HG03039 (cell line): ENCODE measurements around the gene NUDT19.
"Not testable (repeated sequence)": the region's sequence is repeated elsewhere in the genome, so short reads cannot be mapped to it uniquely, and the experiment has no call there.

Source experiments
- ATAC-seq: cut with Tn5 transposase; IDR thresholded peaks from one replicate; pipeline ENCODE4 v1.9.1; 2021; ENCODE audit warnings: mild to moderate bottlenecking, moderate library complexity; ENCODE audit not compliant: unreplicated experiment

Gene NUDT19

DNA sequence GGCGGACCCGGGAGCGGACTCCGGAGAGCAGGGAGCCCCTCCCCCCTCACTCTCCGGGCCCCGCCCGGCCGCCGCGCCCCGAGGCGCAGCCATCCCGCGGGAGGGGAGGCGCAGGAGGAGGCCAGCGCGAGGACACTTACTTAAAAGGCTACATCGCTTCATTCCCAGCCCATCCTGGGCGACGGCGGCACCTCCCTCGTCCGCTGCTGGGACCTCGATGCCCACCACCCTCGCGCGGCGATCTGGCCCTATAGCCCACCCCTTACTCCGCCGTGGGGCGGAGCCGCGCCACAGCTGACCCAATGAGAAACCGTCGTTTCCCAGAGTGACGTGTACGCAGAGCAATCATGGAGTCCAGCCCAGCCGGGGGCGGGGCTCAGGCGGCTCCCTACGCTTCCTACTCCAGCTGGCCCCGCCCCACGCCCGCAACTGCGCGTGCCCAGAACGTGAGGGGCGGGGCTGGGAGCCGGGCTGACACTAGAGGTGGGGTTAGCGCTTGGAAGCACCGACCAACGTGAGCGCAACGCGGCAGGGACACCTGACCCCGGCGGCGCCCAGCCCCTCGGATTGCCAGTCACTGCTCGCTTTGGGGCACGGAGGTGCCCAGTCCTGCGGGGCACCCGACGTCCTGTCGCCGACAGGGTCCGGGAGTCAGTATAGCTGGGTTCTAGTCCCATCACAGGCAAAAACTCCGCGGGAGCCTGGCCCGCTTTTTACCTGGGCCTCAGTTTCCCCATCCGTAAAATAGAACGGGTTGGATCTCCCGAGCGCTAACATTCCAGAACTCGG, 16.5 kb upstream of the NUDT19 start, which contains the start of gene ANKRD27:
TSS of gene ANKRD27 (minus strand) at position 250 of the 789 bp plus-strand sequence. CDS start 16,165 bp downstream, outside the sequence.
- ATAC-seq, result peak; percentile 96

DNA sequence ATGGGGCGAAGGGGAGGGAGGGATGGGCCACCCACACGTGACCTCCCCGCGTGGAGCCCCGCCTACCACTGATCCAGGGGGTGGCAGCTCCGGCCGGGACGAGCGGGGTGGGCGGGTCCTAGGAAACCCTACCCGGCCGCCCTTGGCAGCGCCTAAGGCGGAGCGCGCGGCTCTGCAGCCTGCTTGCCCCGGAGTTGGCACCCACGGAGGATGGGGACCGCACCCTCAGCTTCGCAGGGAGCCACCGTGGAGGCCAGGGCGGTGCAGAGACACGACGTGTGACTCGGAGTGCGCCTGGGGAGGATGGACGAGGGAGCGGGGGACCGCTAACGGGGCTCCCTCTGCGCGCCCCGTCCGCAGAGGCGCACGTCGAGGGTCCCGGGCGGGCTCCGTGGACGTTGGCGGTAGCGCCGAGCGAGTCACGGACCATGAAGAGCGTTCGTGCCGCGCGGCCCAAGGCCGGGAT, 15.9 kb upstream of the NUDT19 start, which contains the start of gene RGS9BP:
TSS of gene RGS9BP (plus strand) at position 129 of the 466 bp plus-strand sequence. CDS start 416 bp downstream, outside the sequence.
- ATAC-seq, result peak; percentile 22

DNA sequence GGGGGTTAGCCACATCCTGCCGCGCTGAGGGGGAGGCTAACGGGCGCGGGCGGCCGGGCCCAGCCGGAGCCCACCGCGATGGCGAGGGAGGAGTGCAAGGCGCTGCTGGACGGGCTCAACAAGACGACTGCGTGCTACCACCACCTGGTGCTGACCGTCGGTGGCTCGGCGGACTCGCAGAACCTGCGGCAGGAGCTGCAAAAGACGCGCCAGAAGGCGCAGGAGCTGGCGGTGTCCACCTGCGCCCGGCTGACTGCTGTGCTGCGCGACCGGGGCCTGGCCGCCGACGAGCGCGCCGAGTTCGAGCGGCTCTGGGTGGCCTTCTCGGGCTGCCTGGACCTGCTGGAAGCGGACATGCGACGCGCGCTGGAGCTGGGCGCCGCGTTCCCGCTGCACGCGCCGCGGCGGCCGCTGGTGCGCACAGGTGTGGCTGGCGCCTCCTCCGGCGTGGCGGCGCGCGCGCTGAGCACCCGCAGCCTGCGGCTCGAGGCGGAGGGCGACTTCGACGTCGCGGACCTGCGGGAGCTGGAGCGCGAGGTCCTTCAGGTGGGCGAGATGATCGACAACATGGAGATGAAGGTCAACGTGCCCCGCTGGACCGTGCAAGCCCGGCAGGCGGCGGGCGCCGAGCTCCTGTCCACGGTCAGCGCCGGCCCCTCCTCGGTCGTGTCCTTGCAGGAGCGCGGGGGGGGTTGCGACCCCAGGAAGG, 15.3 kb upstream of the NUDT19 start:
- no peak for ATAC-seq

DNA sequence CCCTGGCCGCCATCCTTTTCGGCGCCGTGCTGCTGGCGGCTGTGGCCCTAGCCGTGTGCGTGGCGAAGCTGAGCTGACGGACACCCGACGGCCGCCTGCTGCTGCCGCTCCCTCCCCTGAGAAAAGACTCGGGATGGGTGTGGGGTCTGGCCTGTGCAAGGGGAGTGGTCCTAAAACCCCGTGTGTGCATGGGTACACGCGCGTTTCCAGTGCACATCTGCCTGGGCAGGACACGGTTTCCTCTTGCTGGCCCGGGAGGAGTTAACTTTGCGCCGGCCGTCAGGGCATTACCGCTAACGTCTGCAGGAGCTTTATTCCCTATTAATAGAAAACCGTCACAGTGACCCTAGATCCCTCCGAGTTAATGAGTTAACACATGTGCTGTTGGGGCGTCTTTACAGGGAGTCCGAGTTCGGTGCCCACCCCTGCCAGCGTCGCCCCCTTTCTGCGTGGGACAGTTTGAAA, 14.7 kb upstream of the NUDT19 start:
- ATAC-seq, result no peak

DNA sequence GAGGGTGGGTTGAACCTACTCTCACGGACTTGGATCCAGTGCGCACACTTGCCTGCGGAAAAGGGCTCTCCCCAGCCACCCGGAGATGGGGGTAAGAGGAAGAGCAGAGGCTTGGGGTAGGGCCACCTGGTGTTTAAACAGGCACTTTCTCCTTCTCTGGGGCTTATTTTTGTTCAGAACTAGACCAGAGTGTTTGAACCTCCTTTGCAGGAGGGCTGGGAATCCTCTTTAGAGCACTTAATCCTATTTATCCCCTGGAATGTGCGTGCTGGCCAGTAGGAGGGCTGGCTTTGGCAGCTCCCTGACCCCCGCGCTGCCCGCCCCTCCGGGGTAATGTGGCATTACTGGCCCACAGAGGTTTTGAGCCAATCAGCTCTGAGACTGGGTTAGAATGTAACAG, 14.0 kb upstream of the NUDT19 start:
- no peak for ATAC-seq

DNA sequence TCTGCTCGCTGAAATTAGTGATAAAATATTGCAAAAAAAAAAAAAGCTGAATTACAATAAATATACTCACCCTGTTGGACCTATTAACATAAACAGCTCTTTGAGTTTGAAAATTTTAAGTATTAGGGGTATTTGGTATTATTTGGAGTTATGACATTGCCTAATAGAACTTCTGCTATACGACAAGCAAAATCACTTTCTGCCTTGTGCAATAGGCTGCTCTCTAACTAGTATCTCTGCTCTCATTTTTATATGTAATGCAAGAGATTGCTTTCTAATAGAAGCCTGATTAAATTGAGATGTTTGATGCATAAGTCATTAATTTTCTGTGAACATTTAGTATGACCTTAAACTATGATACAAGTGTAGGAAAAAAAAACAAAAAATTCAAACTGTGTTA, 10.6 kb upstream of the NUDT19 start:
- ATAC-seq, result no peak

DNA sequence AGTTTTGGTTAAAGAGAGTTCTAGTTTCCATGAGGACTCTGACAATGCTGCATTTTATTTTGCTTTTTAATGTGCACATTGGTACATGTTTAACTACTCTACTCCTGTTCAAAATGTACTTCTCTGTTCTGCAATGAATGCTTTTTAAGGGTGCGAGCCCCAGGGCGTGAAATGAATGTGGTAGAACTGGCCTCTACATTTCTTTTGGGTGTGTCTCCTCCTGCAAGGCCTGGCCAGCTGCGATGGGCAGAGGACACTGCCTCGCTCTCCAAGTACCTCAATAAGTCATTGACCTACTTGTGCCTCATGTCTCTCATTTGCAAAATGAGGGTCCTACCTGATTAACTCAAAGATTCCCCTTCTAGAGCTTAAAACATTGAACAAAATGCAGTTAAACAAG, 9.3 kb upstream of the NUDT19 start:
- no peak for ATAC-seq

DNA sequence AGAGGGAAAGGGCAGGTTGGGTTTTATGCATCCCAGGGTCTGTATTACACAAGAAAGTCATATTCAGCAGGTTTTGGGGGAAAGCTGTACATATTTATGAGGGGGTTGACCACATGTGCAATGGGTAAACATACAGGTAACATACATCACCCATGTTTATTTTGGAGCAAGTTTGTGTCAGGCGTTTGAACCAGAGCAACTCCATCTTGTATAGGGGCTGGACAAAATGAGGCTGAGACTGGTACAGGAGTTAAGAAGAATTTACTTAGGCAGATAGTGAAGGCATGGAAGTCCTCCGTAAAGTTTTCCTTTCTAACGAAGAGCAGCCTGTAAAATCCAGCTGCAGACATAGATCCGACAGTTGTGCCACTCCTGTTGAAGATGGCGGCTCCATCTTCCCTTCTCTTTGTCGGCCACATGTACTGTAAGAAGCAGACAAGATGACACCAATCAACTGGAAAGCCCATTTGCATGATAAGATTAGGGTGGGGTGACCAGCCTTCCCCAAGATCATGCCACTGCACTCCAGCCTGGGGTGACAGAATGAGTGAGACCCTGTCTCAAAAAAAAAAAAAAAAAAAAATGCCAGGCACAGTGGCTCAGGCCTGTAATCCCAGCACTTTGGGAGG, 4.7 kb upstream of the NUDT19 start:
- no peak for ATAC-seq

DNA sequence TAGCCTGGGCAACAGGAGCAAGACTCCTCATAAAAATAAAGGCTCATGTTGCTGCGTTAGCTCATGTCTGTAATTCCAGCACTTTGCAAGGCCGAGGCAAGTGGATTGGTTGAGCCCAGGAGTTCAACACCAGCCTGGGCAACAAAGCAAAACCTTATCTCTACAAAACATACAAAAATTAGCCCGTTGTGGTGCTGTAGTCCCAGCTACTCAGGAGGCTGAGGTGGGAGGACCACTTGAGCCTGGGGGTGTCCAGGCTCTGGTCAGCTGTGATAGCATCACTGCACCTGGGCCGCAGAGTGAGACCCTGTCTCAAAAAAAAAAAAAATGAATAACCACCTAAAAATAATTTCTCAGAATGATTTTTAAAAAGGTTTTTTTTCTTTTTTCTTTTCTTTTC, 3.9 kb upstream of the NUDT19 start:
- no peak for ATAC-seq

DNA sequence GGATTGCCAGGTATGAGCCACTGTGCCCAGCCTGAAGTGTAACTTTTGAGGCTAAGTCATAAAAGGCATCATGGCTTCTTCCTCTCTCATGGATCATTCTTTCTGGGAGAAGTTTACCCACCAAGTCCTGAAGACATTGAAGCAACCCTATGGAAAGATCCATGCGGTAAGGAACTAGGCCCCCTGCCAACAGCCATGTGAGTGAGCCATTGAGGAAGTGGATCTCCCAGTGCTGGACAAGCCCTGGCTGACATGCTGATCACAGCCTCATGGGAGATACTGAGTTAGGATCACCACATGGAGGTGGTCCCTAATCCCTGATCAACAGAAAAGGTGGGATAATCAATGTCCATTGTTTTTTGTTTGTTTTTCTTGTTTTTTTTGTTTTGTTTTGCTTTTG, 3.3 kb upstream of the NUDT19 start:
- ATAC-seq, result no peak

DNA sequence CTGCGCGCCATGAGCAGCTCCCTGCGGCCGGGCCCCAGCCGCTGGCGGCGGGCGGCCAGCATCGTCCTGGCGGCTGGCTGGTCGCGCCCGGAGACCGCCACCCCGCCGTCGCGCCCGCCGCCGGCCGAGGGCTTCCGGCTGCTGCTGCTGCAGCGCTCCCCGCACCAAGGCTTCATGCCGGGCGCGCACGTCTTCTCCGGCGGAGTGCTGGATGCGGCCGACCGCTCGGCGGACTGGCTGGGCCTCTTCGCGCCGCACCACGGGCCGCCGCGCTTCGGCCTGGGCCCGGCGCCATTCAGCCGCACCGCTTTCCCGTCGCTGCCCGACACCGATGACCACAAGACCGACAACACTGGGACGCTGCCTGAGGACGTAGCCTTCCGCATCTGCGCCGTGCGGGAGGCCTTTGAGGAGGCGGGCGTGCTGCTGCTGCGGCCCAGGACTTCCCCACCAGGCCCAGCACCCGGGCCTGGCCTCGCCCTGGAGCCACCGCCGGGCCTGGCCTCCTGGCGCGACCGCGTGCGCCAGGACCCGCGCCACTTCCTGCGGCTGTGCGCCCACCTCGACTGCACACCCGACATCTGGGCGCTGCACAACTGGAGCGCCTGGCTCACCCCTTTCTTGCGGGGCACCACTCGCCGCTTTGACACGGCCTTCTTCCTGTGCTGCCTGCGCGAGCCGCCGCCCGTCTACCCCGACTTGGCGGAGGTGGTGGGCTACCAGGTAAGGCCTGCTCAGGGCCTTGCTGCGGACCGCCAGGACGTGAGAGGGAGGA, 518 bp downstream of the NUDT19 start:
- ATAC-seq, result peak; percentile 57

DNA sequence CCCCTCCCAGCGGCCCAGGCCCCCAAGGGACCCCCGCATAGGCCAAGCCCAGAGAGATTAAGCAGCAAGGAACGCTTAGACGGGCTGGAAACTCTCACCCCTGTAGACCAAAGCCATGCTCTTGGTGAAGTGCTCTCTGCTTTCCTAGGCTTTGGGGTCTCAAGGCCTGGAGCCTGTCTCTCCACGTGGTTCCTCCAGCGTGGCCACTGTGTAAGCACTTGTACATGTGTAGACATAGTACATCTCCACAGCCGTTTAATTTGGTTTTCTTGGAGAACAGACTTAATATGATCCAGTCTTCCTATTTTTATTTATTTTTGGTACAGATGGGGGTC, 1.1 kb downstream of the NUDT19 start:
- ATAC-seq, result no peak

DNA sequence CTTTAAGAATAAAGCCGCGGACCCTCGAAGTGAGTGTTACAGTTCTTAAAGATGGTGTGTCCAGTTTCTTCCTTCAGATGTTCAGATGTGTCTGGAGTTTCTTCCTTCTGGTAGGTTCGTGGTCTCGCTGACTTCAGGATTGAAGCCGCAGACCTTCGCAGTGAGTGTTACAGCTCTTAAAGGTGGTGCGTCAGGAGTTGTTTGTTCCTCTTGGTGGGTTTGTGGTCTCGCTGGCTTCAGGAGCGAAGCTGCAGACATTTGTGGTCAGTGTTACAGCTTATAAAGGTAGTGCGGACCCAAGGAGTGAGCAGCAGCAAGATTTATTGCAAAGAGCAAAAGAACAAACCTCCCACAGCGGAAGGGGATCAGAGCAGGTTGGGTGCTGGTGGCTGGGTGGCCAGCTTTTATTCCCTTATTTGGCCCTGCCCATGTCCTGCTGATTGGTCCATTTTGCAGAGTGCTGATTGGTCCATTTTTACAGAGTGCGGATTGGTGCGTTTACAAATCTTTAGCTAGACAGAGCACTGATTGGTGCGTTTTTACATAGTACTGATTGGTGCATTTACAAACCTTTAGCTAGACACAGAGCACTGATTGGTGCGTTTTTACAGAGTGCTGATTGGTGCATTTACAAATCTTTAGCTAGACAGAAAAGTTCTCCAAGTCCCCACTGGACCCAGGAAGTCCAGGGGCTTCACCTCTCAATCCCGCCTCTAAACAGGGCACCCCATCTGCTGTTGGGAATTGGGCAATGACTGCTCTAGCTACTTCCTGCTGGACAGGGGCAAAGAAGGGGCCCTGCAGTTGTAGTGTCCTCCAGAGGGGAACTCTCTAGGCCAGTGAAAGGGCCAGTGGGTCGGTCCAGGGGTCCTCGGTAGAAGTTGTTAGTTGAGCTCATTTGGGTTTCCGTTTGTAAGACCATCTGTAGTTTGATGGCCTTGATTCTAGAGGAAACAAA, 1.8 kb downstream of the NUDT19 start:
- not testable (repeated sequence) for ATAC-seq

DNA sequence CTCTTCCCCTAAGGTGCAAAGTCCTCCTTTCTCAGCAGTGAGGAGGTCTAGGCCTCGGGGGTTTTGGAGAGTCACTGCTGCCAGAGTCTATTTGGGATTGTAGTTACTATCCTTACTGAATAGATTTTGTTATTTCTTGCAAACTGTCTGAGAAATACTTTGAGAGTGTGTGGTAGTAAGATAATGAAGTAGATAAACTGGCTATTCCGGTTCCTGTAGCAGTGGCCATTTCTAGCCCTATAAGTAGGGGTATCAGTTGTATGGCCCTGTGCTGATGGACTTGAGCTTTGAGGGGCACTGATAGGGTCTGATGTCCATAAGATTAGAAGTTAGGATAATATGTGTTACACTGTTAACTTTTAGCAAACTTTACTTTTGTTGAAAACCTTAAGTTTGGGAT, 2.7 kb downstream of the NUDT19 start:
- ATAC-seq, result not testable (repeated sequence)

DNA sequence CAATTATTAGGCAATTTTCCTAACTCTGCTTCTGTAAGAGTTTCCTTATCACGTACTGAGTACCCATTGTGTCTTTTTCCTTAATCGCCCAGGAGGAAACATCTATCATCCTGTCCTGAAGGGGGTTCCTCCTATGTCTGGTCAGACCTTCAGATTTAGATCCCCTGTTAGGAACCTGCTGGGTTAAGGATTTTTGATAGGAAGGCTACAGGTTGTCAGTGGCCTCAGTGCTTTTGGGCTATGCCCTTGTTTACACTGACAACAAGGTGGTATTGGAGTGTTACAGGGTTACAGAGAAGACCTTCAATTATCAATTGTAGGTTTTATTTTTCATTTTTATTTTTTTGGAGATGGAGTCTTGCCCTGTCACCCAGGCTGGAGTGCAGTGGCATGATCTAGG, 3.2 kb downstream of the NUDT19 start:
- not testable (repeated sequence) for ATAC-seq

DNA sequence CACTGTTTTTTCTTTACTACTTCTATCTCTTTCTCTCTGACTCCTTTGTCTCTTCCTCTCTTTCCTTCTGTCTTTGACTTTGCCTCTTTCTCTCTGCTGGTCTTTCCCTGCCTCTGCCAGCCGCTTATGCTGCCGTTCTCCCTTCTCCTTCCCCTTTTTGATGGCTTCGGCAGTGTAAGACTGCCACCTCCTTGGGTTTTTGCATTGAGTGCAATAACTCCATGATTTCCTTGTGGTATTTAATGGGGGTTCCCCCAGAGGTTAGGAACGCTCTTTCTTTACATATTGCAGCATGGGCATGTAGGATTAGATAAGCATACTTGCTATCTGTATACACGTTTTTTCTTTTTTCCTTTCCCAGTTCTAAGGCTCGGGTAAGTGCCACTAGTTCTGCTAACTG, 3.9 kb downstream of the NUDT19 start:
- not testable (repeated sequence) for ATAC-seq

DNA sequence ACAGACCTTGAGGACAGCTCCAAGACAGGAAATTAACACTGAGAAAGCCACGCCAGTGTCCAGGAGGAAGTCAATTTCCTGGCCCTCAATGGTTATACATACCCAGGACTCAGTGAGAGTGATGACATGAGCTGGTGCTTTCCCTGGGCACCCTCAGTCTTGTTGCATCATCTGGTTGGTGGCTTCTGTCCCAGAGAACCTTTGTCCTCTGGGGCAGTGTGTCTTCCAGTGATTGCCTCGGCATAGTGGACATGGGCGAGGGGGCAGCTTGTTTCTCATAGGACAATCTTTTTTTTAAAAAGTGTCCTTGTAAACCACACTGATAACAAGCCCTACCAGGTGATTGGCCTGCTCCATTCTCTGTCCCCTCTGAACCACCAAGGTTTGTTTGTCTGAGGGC, 5.2 kb downstream of the NUDT19 start:
- not testable (repeated sequence) for ATAC-seq

DNA sequence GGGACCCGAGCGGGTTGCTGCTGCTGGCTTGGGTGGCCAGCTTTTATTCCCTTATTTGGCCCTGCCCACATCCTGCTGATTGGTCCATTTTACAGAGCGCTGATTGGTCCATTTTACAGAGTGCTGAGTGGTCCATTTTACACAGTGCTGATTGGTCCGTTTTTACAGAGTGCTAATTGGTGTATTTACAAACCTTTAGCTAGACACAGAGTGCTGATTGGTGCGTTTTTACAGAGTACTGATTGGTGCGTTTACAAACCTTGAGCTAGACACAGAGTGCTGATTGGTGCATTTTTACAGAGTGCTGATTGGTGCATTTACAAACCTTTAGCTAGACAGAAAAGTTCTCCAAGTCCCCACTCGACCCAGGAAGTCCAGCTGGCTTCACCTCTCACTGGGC, 8.5 kb downstream of the NUDT19 start:
- ATAC-seq, result not testable (repeated sequence)

DNA sequence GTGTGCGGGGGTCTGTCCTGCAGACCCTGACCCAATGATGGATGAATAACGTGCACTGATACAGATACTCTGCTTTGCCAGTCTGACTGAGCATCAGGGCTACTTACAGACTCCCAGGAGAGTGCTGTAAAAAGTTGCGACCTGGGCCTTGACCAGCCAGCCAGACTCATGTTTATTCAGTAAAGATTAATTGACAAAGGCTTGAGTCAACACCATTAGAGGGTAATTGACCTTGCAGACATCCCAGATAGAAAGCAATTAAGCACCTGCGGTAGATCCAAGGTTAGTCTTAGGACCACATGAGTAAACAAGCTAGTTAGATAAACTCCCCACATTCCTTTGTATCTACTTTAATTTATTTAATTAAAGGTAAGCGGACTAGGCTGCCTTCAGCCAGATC, 10.4 kb downstream of the NUDT19 start:
- ATAC-seq, result no peak

DNA sequence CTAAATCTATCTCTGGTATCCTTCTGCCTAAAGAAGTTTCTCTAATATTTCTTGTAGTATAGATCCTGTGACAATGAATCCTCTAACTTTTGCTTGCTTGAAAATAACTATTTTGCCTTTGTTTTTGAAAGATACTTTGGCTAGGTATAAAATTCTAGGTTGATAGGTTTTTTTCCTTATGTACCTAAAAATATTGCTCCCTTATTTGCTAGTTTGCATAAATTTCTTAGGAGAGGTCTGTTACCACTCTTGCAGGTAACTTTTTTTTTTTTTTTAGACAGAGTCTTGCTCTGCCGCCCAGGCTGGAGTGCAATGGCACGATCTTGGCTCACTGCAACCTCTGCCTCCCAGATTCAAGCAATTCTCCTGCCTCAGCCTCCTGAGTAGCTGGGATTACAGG, 12.4 kb downstream of the NUDT19 start:
- not testable (repeated sequence) for ATAC-seq
